GM18861 (cell line): Measurements from ENCODE around the gene KLHL13.
"Not testable (repeated sequence)": the region's sequence is repeated elsewhere in the genome, so short reads cannot be mapped to it uniquely, and the experiment has no call there.

ENCODE experiments used
- ATAC-seq: cut with Tn5 transposase; IDR thresholded peaks from one replicate; pipeline ENCODE4 v1.9.1; 2021; ENCODE audit not compliant: unreplicated experiment

Gene KLHL13, protein sequence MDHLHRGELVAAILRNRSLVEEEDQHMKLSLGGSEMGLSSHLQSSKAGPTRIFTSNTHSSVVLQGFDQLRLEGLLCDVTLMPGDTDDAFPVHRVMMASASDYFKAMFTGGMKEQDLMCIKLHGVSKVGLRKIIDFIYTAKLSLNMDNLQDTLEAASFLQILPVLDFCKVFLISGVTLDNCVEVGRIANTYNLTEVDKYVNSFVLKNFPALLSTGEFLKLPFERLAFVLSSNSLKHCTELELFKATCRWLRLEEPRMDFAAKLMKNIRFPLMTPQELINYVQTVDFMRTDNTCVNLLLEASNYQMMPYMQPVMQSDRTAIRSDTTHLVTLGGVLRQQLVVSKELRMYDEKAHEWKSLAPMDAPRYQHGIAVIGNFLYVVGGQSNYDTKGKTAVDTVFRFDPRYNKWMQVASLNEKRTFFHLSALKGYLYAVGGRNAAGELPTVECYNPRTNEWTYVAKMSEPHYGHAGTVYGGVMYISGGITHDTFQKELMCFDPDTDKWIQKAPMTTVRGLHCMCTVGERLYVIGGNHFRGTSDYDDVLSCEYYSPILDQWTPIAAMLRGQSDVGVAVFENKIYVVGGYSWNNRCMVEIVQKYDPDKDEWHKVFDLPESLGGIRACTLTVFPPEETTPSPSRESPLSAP

DNA sequence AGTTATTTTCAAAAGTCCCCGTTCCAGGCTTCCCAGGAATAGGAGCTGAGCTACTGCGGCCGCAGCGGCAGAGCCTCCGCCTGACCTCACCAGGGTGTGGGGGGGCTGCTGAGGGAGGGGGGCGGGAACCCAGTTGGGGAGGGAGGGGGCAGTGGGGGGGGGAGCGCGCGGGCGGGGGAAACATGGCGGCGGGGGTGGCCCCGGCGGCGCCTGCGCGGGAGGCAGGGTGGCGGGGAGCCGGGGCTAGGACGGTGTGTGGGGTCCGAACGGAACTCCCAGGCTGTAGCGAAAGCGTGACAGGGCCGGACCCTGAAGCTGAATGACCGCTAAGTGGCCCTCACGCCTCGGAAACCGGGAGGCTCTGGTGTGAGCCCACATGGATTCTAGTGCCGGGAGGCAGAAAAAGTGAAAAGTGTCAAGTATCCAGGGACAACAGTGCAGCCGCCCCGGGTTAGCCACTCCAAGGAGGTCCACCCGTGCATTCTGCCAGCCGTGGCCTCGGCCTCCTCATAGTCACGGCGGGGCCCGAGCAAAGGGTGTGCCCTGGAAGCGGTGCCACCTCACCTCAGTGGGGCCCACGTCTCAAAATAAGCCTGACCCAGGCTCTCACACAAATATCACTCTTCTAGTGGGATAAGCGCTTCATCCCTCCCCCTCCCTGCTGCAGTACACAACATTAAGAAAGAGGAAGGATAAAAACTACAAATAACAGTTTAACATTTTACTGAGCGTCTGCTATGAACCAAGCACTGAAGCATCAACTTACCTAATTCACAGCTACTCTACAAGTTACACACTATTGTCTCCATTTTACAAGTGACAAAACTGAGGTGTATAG lies at the start of gene KLHL13:
Gene KLHL13 (minus strand): TSS at position 98 of the 838 bp plus-strand sequence. CDS start 88,337 bp downstream, outside the sequence.
- no peak for ATAC-seq

DNA sequence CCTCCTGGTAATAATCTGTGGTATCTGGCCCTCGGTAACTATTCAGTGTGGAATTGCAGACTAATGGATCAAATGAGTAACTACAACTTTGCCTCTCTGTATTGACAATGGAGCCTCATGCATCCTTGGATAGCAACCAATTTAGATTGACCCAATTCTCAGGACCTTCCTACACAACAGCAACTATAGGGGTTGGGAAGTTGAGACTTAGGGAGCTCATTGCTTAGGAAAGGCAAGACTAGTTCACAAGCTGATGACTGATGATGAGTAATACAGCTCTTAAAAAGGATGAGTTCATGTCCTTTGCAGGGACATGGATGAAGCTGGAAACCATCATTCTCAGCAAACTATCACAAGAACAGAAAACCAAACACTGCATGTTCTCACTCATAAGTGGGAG lies 47.5 kb upstream of the KLHL13 start:
- no peak for ATAC-seq

DNA sequence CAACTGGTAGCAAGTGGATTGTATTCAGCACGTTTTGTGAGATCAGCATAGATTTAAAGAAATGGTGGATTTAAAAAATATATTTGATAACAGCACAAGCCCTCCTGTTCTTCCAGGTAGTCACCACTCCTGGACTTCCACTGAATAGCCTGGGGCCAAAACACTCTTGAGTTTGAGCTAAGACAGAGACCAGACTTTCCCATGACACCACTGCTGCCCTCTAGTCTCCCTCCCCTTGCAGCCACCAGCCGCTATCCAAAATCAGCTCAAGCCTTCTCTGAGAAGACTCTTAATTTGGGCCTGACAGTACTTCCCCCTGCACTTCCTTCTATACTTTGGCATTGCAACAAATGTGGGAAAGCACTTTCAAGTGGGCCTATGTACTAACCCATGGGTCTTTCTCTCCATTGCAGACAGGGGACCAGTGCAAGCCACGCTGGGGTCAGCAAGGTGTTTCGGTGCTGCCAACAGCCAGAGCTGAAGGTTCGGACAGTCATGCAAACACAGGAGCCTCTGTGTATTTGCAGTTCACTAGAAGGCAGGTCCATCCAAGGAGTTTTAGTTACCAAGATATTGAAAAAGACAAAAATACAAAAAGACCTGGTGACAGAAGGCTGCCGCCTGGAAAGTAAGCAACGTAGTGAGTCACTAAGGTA lies 40.5 kb upstream of the KLHL13 start:
- ATAC-seq = no peak

DNA sequence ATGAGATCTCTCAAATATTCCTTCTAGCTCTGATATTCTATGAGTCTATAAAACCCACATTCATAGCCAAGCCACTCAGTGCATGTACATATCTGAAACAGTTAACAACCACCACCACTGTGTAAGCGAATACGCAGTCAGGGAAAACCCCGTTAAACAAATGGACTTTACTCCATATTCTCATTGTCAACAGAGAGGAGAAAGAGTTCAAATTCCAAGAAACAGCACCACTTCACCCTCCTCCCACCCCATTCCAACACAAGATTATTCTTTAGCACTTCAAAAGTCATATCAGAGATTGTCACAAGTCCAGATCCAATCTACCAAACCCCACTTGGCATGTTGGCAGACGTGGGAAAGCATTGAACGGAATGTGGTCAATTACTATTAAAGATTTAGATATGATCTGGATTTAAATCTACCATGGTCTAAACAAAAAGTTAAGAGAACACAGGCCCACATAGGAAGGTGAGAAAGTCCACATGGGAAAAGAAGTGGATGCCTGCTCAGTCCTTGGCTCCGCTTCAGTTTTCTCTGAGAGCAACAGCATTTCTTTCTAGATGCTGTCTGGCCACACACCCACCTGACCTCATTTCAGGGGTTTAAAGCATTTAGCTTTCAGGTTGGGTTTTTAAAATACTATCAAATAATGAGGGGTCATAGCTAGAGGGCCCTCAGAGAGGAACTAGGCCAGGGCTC lies 39.8 kb upstream of the KLHL13 start:
- ATAC-seq = no peak

DNA sequence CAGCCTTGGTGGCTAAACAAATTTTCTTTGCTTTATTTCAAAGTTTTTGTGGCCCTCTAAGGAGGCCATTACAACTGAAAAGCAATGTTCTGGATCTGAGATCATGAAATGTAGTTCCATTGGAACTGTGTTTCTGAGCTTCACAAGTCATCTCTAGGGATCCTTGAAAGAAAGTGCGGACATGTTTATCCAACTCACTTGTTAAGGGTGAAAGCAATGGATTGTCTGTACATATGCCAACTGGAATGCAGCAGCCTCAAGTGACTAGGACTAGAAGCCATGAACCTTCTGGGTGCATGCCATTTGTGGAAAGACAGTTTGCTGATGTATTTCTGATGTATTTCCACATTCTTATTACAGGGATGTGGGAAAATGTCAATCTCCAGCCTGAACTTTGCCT lies 36.7 kb upstream of the KLHL13 start:
- no peak for ATAC-seq

DNA sequence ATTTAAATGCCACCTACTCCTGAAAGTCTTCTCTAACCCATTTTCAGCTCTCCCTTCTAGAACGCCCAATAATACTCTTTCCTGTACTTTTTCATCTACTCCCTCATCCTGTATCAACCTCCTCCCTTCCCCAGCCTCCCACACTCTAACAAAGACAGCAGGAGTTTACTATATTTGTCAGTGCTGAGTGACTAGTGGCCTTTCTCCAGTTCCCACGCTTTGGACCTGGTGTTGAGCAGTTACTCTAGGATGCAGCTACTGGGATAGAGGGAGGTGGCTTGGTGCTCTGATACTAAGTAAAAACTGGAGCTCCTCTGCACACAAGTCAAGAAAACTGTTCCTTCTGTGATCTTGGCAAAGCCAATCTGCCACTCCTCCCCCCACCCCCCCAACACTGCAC lies 36.1 kb upstream of the KLHL13 start:
- no peak for ATAC-seq

DNA sequence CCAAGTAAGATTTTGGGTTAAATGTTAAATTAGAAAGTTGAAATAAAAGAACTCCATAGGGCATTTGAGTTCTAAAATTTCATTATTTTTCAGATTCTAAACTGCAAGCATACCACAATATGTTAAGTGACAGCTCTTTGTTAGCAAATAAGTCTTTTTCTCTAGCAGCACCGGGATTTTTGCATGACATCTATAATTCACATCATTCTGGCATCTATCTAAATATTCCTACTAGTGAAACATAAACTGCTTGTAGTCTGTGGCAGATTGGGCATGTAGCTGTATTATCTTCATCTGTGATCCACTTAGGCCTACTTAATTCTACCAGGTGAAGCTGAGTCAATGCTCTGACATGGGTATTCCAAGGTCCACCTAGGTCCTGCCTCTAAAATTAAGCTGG lies 32.1 kb upstream of the KLHL13 start:
- ATAC-seq = no peak

DNA sequence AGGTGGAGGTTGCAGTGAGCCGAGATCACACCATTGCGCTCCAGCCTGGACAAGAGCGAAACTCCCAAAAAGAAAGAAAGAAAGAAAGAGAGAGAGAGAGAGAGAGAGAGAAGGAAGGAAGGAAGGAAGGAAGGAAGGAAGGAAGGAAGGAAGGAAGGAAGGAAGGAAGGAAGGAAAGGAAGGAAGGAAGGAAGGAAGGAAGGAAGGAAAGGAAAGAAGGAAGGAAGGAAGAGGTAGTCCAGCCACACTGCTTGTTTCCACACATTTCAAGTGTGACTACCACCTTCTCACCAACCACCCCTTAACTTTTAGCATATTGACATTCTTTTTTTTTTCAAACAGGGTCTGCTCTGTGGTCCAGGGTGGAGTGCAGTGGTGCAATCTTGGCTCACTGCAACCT lies 31.2 kb upstream of the KLHL13 start:
- ATAC-seq = not testable (repeated sequence)

DNA sequence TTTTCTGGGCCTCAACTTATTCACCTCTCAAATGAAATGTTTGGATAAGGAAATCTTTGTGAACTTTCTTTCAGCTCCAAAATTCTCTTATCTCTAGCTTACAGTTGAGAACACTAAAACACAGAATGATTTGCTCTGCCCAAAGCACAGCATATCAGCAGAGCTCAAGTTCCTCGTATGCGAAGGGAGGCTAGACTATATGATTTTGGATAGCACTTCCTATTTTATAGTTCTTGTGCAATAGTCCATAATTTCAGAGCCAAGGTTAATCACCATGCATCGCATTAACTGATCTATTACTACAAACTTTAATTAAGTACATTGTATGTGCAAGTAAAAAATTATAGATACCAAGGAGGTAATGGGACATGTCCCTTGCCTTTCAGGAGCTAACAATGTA lies 27.0 kb upstream of the KLHL13 start:
- ATAC-seq = no peak

DNA sequence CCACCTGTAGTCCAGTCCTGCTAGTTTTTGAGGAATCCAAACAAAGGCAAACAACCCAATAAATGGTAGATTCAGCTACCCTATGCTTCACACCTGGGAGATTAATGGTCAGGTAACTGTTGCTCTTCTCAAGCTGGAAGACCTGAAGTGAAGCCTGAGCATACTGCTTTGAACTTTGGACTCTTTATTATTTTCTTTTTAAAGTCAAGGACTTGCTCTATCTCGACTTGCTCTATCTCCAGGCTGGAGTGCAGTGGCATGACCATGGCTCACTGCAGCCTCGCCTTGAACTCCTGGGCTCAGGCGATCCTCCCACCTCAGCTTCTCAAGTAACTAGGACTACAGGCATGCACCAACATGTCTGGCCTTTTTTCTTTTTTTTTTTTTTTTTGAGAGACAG lies 14.7 kb upstream of the KLHL13 start:
- no peak for ATAC-seq

DNA sequence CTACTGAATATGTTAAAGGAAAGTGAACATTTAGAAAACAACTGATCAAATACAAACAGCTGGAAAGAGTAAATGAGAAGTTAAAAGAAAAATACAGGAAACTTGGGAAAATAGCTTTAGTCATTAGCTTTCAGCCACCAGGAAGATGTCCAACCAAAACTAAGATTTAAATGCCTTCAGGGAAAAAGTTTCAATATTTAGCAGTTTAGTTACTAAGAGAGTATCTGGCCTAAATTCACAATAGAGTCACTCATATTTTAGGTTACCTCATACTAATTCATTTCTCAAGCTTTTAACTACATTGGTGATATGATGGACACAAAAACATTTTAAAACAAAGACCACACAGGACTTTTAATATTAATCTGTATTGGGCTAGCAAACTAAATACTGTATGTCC lies 13.1 kb upstream of the KLHL13 start:
- ATAC-seq = no peak

DNA sequence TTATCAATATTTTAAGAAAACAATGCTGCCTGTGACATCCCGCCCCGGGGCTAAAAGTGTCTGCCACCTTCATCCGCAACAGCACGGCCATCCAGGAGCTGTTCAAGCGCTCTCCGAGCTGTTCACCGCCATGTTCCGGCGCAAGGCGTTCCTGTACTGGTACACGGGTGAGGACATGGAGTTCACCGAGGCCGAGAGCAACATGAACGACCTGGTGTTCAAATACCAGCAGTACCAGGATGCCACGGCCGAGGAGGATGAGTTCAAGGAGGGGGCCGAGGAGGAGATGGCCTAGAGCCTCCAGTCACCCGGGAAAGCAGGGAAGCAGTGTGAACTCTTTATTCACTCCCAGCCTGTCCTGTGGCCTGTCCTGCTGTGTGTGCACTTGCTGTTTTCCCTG lies 12.1 kb upstream of the KLHL13 start:
- no peak for ATAC-seq

DNA sequence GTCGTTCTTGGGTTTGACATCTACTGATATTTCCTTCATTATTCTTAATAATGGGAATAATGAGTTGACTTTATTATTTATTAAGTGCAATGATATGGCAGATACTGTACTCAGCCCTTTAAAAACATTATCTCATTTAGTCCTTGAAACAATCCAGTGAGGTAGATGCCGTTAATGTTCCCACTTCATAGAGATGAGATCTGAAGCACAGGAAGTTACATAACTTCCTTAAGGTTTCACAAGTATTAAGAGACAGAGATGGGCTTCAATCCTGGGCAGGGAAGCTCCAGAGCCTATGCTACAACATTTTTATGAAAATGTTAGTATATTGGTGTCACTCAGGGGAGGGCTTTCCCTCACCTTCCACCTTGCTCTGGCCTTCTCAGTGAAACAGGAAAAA lies 9.7 kb upstream of the KLHL13 start:
- no peak for ATAC-seq

DNA sequence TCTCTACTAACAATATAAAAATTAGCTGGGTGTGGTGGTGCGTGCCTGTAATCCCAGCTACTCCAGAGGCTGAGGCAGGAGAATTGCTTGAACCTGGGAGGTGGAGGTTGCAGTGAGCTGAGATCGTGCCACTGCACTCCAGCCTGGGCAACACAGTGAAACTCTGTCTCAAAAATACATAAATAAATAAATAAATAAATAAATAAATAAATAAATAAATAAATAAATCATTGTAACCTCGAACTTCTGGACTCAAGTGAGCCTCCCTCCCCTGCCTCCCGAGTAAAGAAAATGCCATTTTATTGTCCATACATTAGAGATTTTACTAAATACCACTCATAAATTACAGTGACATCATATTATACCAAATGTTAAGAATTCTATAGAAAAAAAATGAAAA lies 7.6 kb upstream of the KLHL13 start:
- not testable (repeated sequence) for ATAC-seq

DNA sequence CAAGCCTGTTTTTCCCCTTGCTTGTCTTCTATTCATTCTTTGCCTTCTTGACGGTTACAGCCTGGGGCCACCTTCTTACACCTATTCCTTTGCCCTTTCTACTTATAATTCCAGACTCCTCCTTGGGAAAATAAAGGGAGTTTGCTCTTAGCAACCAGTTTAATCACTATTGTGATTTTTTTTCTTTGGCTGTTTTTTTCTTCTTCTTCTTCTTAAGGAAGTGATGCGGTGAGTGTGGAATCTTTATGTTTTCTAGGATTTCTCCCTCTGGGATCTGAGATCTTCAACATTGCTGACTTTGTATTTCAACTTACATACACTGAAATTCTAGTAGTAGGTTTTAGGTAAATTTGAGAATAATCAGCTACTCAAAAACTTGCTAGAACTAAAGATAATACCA lies 1.1 kb upstream of the KLHL13 start:
- ATAC-seq = no peak

DNA sequence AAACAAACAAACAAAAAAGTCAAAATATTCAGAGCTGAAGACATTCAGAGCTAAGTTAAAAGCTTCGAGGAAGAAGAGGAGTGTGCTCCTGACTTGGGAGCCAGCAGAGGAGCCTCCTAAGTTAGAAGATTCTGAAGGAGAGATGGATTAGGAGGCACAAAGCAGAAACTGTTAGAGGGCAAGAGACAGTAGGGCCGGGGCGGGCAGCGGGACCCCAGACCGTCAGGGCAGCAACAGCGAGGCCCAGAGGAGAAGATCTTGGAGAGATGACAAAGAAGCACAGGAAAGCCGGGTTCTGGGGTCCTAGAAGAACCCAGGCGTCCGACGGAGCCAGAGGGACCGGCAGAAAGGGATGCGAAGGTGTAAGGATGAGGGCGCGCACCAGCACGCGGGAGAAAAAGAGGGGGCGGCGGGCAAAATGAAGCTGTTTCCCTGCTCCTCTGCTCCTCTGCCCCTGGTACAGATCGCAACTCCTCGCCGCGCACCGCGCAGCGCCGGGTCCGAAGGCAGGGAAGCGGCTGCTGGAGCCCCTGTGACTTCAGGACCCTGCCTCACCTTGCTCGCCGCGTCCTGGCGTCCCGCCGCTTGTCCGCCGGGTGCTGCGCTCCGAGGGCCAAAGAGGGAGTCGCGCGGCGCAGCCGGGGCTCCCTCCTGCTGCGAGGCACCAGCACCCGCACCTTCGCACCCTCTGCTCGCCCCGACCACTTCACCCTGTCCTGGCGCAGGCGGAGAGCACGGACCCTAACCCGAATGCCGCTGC lies 477 bp downstream of the KLHL13 start:
- no peak for ATAC-seq

DNA sequence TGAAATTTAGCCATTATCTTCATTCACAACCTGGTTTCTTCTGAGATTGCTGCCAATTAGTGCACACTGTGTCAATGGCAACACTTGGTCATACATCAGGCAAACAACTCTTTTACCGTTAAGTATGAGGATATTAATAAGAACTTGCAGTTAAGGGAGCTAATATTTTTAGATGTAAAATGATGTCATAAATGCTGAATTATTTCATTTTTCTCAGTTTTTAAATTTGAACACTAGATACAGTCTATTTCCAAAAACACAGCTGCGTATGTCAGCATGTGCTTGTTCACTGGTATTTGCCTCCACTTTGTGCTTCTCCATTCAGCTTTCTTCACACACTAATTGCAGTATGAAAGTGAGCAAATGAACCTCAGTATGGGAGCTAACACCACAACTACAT lies 1.6 kb downstream of the KLHL13 start:
- ATAC-seq = no peak

DNA sequence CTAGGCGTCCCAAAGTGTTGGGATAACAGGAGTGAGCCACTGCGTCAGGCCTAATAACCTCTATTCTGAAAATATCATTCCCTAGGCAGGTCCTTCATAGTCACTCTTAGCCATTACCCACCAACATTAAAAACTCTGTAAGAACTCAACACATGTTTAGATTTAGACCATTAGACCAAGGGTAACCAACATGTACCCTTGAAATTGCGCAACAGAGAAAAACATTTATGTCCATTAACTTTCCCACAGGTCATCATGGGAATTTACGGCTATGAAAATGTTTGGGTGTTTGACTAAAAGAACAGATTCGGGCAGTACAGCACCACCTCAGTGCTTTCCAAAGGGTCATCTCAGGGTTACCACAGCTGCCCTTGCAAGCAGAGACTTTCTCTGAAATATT lies 7.5 kb downstream of the KLHL13 start:
- ATAC-seq = no peak

DNA sequence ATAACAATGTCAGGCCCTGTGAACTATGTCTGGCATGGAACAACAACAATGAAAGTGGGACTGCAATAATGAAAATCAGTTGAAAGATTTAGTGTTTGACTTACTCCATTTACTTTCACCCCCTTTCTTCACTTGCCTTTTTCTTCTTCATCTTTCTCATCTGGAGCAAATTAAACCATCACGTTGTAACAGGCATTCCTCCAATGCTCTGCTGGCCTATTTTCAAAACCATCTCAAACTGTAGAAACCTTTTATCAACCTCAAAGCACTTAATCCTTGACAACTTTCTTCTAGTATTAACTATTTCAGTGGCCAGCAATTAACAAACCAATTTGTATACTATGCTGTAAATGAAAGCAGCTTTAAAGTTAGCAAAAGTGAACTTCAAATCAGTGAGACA lies 8.3 kb downstream of the KLHL13 start:
- no peak for ATAC-seq

DNA sequence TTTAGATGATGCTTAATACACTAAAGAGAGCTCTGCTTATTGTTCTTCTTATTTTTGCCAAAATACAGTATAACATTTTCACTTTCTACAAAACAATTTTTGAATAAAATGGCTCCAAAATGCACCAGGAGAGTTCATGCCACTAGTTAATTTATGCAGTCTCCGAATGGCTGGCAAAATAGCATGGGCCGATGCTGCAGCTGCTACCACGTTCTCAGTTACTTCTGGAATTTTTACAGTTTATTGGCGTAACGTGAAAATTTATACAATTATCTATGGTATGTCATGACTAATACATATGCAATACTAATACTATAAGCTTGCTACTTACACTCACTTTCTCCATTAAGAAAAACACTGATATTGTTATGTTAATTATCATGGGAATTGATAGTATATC lies 16.5 kb downstream of the KLHL13 start:
- no peak for ATAC-seq
